Measurements from ENCODE around the gene HMGCL. TPM values are rescaled to one million over a fixed set of nuclear protein-coding genes. Genes with fewer than 3 reads are reported as not detected.
A peak's percentile ranks its signal among the peaks of the same experiment; 100 is the strongest.

The HMGCL gene
- total RNA-seq, 1 experiment from 2014 or later, result 28.2 TPM

DNA sequence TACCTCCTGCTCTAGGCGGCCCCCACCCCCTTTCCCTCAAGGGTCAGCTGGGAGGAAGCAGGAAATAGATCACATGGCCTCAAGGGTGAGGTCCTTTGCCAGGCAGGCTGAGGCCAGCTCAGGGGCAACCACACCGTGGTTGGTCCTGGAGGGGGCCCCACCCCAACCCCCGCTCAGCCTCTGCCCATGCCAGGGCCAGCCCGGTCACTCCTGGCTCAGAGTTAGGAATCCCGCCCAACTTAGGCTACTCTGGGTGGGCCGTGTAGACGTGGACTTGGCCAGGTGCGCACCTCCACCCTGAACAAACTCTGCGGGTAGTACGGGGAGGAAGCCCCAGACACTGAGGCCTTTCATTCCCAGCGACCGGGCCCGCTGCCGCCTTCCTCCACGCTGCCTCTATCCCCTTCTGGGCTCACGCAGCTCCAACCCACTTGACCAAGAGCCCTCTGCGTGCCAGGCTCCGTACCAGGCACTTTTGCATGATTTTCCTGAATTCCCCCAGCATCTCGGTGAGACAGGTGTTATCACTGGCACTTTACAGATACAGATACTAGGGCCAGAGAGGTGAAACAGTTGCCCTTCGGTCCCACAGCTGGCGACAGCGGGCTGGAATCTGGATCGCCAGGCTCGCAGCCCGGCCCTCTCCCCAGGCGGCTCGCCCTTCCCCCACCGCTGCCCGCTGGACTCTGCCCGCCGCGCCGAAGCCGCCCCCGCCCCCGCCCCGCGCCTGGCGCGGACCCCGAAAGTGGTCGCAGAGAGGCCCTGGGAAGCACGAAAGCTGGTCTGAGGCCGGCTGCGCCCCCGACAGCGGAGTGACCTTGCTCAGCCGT, 25.4 kb downstream of the HMGCL start:
- Histone ChIP-seq H3K4me1 (ENCODE audit: insufficient read depth, low read length) (peaks cover 21% of the 10 kb centered on the region), H3K4me3 (ENCODE audit: low read length) (peak overlapping the region; percentile 93), H4K20me1 (ENCODE audit: low read length) (no peaks in the 10 kb centered on the region), H3K9me3 (ENCODE audit: low read length) (no peaks in the 10 kb centered on the region), H3K79me2 (ENCODE audit: low read length) (peaks cover 10% of the 10 kb centered on the region), H3K9ac (ENCODE audit: low read length) (peak overlapping the region; percentile 93), H3K9me2 (replicated peaks; ENCODE audit: low read length) (no peaks in the 10 kb centered on the region), H3K27me3 (ENCODE audit: low read length) (no peaks in the 10 kb centered on the region), H2AFZ (ENCODE audit: low read length) (peak overlapping the region; percentile 91), H3K27ac (ENCODE audit: low read length) (peak overlapping the region; percentile 96), H3K36me3 (ENCODE audit: low read depth, low read length) (peaks cover 8% of the 10 kb centered on the region; the same call in 1 of the 2 replicates), H3K4me2 (ENCODE audit: low read length) (peak overlapping the region; percentile 97), H3F3A (ENCODE audit: low read length, unreplicated experiment) (no peaks in the 10 kb centered on the region)
- ChIA-PET CTCF (interaction anchor here (0.6 to 1.3 kb wide), 2 partner anchors 28 to 312 kb away, joined by 4 read pairs; no protein-coding TSS in a partner anchor), POLR2A (ENCODE audit: unreplicated experiment) (interaction anchor here (0.5 to 0.8 kb wide), 4 partner anchors 8 to 60 kb away, joined by 3 to 7 read pairs (median 4); partner anchors contain the start of gene LYPLA2)
- BruUV-seq (replicated peaks), result TSS peak; percentile 85
- peak; percentile 91 for DNase-seq
- TF ChIP-seq EZH2 (IDR thresholded peaks at IDR 0.05; ENCODE audit: low read length, unreplicated experiment) (no peak), EZH2phosphoT487 (IDR thresholded peaks at IDR 0.05; ENCODE audit: borderline replicate concordance, low read length) (no peak)
- TF ChIP-seq, protein P1, sequence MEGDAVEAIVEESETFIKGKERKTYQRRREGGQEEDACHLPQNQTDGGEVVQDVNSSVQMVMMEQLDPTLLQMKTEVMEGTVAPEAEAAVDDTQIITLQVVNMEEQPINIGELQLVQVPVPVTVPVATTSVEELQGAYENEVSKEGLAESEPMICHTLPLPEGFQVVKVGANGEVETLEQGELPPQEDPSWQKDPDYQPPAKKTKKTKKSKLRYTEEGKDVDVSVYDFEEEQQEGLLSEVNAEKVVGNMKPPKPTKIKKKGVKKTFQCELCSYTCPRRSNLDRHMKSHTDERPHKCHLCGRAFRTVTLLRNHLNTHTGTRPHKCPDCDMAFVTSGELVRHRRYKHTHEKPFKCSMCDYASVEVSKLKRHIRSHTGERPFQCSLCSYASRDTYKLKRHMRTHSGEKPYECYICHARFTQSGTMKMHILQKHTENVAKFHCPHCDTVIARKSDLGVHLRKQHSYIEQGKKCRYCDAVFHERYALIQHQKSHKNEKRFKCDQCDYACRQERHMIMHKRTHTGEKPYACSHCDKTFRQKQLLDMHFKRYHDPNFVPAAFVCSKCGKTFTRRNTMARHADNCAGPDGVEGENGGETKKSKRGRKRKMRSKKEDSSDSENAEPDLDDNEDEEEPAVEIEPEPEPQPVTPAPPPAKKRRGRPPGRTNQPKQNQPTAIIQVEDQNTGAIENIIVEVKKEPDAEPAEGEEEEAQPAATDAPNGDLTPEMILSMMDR (conservative IDR thresholded peaks at IDR 0.05; ENCODE audit: low read depth, low read length), result no peak
- peak; percentile 69 for ATAC-seq
- intact Hi-C loops (cut with micrococcal nuclease), result loop anchor here (1.0 to 5.0 kb wide), 2 partner anchors 9 to 118 kb away; no protein-coding TSS in a partner anchor

DNA sequence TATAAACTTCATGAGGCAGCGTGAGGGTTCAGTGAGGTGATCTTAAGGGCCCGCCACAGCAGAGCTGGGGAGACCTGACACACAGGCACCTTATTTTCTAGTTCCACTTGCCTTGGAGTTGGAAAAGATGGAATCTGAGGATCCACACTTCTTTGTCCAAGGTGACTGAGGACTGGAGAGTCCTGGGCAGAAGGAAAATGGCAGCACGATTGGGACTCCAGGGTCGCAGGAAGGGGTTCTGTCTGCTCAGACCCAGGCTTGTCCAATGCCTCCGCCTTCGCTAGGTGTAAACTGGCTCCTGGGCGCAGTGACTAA, 26.0 kb downstream of the HMGCL start:
- H3K27ac ChIP-seq (ENCODE audit: low read length), result peak overlapping the region; percentile 96
- ChIA-PET POLR2A (ENCODE audit: unreplicated experiment) (interaction anchor here (0.5 to 0.8 kb wide), 3 partner anchors 8 to 27 kb away, joined by 3 to 7 read pairs (median 5); partner anchors contain the start of gene LYPLA2), CTCF (interaction anchor here (0.6 to 1.3 kb wide), 2 partner anchors 27 to 312 kb away, joined by 4 read pairs; no protein-coding TSS in a partner anchor)
- no peaks in the 10 kb centered on the region for H3K9me2 ChIP-seq (replicated peaks; ENCODE audit: low read length)
- no peak for ATAC-seq
- H2AFZ ChIP-seq (ENCODE audit: low read length), result no peak overlapping the region; the same call in 1 of the 2 replicates
- no peak for TF ChIP-seq EZH2 (IDR thresholded peaks at IDR 0.05; ENCODE audit: low read length, unreplicated experiment)
- TF ChIP-seq, protein P1 (conservative IDR thresholded peaks at IDR 0.05; ENCODE audit: low read depth, low read length), result no peak
- TF ChIP-seq EZH2phosphoT487 (IDR thresholded peaks at IDR 0.05; ENCODE audit: borderline replicate concordance, low read length), result no peak
- H3F3A ChIP-seq (ENCODE audit: low read length, unreplicated experiment), result no peaks in the 10 kb centered on the region
- intact Hi-C loops (cut with micrococcal nuclease), result loop anchor here (1.0 kb wide), 1 partner anchor 9 kb away; no protein-coding TSS in a partner anchor
- peaks cover 8% of the 10 kb centered on the region; the same call in 1 of the 2 replicates for H3K36me3 ChIP-seq (ENCODE audit: low read depth, low read length)
- H3K79me2 ChIP-seq (ENCODE audit: low read length), result peaks cover 10% of the 10 kb centered on the region
- H3K4me3 ChIP-seq (ENCODE audit: low read length), result peak overlapping the region; percentile 93; the same call in 1 of the 2 replicates
- H3K9ac ChIP-seq (ENCODE audit: low read length), result peak overlapping the region; percentile 93
- H3K27me3 ChIP-seq (ENCODE audit: low read length), result no peaks in the 10 kb centered on the region
- H3K4me2 ChIP-seq (ENCODE audit: low read length), result peak overlapping the region; percentile 97
- no TSS peak for BruUV-seq (replicated peaks)
- no peak for DNase-seq
- H3K4me1 ChIP-seq (ENCODE audit: insufficient read depth, low read length), result peaks cover 21% of the 10 kb centered on the region
- H4K20me1 ChIP-seq (ENCODE audit: low read length), result no peaks in the 10 kb centered on the region
- no peaks in the 10 kb centered on the region for H3K9me3 ChIP-seq (ENCODE audit: low read length)

Data from PC-3 (cell line).